Islet precursor cell (in vitro differentiated cells): ENCODE data around the gene CDC123.
"Not testable (repeated sequence)": the region's sequence is repeated elsewhere in the genome, so short reads cannot be mapped to it uniquely, and the experiment has no call there.

Experiments
- DNase-seq: peaks from one replicate; pipeline ENCODE4 v3.0.0-alpha.2; 2018

Gene CDC123

DNA sequence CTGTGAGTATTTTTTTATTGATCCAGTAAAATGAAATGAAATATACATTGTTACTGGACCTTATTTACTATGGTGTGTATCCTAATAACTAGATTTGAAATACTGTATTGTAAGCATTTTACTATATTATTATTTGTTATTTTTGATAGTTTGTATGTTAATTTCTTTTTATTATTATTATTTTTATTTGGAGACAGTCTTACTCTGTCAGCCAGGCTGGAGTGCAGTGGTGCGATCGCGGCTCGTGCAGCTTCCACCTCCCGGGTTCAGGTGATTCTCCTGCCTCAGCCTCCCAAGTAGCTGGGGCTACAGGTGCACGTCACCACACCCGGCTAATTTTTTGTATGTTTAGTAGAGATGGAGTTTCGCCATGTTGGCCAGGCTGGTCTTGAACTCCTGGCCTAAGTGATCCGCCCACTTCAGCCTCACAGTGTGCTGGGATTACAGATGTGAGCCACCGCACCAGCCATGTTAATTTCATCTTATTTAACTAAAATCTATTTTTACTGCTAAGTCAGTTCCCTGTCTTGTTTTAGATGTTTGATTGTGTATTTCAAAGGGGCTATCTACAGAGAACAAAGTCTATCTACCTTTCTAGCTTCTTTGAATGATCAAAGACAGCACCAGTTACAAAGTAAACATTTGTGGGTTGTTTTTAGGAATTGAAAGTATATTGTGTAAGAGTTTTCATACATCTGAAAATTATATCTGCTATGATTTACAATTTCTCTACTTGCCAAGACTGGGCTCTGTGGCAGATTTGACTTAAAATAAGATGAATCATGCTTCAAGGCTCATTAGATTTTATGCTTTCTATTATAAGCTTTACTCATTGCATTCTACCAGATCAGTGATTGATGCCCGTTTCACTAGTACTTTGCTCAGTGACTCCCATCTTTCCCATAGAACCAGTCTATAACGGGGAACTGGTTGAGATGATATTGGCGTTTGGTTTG lies 41.6 kb downstream of the CDC123 start:
- DNase-seq: no peak

DNA sequence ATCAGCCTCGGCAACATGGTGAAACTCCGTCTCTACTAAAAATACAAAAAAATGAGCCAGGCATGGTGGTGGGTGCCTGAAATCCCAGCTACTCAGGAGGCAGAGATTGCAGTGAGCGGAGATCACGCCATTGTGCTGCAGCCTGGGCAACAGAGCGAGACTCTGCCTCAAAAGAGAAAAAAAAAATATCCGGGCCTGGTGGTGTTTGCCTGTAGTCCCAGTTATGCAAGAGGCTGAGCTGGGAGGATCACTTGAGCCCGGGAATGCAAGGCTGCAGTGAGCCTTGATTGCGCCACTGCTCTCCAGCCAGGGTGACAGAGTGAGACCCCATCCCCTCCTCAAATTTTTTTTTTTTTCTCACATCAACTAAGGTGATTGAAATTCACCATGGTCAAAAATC lies 42.8 kb downstream of the CDC123 start:
- no peak for DNase-seq

DNA sequence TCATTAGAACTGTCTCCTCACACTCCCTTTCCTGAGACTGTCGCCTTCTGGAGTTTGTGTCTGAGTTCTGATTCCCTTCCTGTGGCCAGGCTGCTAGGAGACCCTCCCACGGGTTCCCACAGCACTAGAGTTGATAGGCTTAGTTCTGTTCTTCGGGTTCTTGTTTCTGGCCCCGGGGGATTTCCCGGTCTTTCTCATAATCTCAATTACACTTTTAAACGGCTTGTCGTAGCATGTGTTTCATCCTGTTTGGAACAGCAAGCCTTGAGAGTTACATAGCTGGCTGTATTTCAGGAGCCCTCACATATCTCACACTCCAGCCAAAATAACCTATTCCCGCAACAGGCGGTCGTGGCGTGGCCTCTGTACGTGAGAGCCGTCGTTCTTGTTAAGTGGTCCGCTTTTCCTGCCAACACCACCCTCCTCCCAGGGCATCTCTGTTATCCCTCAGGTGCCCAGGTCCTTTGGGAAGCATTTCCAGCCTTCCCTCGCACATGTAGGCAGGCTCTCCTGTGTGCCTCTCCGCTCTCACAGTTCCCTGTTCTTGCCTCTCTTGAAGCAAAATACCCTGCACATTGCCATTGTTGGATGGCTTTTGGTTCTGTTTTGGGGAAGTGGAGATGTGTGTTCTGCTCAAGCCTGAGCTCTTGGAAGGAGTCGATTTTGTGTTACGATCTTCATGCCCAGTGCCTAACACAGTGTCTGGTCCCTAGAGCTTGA lies 46.0 kb downstream of the CDC123 start:
- DNase-seq: peak; percentile 55

DNA sequence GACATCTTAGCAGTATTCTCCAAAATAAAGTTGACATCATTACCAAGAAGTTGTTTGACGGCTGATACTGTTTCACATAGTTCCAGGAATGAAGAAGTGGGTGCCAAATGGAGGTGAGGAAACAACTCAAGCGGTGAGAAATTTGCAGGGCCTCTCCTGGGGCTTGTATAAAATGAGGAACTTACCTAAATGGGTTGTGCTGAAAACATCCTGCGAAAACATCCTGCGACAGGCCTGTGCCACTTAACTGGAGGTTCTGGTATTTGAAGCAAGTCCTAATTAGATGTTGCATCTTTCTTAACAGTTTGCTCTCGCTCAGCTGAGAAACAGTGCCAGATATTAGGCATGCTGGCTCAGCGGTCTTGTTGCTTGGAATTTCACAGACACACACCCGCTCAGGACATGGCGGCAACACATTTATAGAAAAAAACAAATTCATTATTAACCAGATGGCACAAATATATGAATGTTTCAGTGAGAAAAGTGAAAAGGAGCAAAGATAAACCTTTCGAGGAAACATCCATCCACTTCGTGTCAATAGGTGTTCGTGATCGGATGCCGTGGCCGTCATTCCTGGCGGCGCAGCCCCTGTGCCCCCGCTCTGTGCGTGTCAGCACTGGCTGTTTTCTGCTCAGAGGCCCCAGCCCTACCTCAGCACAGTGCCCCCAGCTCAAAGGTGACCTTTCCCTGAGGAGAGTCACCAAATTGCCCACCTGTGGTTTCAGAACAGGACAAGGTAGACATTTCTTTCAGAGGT lies 48.1 kb downstream of the CDC123 start:
- no peak for DNase-seq

DNA sequence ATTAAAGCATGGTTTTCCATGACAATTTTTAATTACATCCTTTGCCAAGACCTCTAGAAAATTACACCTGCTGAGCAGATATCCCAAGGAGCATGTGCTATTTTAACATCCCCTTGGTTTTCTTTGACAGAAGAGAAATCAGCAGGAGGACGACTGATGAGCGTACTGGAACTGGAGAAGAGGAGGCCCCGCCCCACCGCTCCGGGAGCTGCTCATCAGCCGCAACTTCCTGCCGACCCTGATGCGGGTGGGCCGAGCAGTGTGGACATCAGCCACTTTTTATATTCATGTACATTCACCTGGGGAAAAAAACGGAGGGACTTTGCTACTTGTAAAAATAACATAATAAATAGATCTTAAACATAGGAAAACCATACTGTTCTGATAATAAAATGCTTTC lies 54.2 kb downstream of the CDC123 start:
- DNase-seq: no peak

DNA sequence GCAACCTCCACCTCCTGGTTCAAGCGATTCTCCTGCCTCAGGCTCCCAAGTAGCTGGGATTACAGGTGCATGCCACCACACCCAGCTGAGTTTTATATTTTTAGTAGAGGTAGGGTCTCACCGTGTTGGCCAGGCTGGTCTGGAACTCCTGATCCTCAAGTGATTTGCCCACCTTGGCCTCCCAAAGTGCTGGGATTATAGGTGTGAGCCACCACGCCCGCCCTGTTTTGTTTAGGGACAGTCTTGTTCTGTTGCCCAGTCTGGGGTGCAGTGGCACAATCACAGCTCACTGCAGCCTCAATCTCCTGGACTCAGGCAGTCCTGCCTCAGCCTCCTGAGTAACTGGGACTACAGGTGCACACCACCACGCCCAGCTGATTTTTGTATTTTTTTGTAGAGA lies 54.7 kb downstream of the CDC123 start:
- not testable (repeated sequence) for DNase-seq

DNA sequence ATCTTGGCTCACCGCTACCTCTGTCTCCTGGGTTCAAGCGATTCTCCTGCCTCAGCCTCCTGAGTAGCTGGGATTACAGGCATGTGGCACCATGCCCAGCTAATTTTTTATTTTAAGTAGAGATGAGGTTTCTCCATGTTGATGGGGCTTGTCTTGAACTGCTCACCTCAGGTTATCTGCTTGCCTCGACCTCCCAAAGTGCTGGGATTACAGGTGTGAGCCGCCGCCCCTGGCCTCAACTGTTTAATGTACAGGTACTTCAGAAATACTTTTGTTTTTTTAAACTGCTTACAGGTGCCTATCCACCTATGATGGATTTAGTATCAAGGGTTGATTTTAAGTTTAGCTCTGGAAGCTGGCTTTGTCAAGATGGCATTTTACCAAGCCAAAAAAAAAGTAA lies 55.6 kb downstream of the CDC123 start:
- DNase-seq: no peak

DNA sequence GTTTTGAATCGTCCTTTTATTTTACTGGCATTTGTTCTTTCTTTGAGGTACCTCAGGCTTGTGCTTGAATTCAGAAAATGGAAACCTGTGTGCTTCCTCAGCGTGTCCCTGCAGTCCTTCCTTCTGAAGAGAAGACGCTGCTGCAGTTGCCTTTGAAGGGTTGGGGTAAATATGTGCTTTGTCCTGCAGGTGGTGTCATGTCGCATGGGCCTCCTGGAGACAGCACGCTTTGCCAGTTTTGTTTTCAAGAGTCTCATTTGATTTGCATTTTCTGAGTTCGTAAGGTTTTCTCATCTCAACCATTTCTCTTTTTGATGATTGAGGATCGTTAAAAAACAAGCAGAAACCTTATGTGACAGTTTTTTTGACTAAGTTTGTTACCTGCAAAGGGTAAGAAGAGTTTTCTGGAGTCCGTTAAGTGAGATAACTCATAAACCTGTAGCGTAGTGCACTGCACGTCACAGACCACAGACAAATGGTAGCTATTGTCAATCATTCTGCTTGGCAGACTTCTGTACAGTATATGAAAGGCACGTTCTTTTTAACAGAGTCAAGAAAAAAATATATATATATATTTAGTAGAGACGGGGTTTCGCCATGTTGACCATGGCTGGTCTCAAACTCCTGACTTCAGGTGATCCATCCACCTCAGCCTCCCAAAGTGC lies 57.0 kb downstream of the CDC123 start:
- DNase-seq: peak; percentile 77

DNA sequence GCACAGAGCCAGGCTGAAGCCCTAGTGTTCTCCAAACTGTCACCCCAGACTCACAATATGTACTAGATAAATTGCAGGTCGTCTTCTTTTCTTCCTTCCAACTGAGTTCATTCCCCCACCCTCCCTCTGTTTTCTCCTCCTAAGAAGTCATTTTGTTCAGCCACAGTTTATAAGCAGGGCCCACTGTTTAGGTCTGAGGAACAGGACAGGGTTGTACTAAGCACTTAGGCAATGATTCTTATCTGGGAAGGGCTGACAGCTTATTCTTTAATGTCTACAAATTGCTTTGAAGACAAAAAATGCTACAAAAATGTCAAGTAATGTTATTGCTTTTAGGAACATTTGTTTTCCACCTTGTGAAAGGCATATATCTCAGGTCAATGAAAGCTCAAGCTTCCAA lies 59.1 kb downstream of the CDC123 start:
- DNase-seq: no peak

DNA sequence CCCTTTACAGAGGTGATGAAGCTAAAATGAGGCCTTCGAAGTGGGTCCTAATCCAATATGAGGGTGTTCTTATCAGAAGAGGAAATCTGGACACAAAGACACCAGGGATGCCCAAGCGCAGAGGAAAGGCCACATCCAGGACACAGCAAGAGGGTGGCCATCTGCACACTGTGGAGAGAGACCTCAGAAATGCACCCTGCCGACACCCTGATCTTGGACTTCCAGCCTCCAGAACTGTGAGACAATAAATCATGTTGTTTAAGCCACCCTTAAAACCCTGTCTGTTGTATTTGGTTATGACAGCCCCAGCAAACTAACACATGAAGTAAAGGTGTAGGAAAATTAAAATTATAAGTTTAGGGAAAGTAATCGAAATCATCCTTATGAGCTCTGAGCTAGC lies 64.0 kb downstream of the CDC123 start:
- no peak for DNase-seq

DNA sequence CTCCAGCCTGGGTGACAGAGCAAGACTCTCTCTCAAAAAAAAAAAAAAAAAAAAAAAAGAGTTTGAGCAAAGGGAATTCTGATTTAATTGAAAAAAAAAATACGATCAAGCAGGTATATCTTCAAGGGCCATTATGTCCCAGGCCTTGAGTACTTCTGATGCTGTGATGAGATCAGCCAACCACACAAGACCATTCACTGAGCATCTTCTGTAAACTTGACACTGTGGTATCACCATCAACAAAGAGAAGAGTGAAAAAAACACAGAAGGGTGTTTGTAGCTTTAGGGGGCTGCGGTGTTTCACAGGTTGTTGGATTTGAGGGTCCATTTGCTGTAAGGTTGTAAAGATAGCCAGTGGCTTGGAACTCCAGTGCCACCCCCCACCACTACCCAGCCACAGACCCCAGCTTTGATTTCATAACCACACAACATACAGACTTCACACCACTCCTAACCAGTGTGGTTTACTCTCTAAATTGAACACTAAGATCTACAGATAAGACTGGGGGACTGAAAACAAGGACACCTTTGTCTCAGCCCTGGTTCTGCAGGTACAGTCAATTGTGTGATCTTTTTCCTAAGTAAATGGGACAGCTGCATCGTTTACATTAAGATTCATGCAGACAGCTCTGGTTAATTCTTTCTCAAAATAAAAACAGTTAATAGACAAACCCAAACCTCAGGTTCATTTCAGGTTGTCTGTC lies 66.4 kb downstream of the CDC123 start:
- DNase-seq: peak; percentile 63

DNA sequence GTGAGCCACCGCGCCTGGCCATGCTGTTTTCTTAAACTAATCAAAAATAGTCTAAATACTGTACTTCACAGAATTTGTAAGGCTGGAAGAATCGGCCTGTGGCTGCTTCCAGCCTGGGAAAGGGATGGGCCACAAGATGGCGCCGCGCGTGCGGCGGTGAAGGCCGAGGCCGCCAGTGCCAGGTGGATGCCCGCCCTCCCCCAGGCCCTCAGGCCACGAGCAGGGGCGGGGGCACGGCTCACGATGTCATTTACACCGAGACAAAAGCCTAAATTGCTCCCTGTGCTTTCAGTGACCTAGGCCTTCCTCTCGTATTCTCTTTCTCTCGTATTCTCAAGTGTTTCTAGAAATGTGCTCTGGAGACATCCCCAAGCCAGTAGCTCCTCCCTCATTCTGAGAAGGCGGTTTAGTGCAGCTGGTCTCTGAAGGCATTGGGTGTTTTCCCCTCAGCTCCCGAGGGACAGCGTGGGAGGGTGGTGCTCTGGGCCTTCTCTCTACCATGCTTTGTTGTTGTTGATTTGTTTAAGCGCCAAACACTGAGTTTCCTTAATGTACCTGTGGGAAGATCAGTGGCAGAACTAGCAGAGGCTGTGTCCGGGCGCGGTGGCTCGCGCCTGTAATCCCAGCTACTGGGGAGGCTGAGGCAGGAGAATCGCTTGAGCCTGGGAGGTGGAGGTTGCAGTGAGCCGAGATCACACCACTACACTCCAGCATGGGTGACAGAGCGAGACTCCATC lies 68.4 kb downstream of the CDC123 start:
- DNase-seq: peak; percentile 84

DNA sequence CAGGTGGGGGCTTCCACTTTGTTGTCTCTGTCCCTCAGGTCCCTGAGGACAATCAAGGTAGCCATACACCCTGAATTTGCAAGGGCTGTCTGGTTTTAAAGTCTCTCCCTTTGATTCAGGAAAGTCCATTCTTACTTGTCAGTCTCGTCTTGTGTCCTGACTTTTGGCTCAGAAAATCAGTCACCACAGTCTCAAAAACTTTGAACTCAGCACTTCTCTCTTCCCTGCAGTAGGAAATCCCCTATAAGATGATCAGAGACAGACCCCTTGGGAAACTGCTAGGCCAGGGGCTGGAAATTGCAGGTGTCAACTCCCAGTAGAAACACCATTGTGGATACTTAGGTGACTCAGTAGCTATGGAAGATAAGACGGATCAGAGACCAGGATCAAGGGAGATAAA lies 73.1 kb downstream of the CDC123 start:
- DNase-seq: no peak

DNA sequence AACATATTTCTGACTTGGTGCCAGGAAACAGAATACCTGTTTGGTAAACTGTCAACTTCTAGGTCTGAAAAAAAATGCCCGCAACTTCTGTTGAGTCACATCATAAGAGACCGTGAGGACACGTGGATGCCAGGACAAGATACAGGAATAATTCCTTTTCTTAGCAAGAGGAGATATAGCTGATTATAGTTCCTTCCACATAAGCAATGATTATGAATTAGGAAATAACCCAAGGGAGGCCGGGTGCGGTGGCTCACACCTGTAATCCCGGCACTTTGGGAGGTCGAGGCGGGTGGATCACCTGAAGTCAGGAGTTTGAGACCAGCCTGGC lies 75.2 kb downstream of the CDC123 start:
- DNase-seq: no peak

DNA sequence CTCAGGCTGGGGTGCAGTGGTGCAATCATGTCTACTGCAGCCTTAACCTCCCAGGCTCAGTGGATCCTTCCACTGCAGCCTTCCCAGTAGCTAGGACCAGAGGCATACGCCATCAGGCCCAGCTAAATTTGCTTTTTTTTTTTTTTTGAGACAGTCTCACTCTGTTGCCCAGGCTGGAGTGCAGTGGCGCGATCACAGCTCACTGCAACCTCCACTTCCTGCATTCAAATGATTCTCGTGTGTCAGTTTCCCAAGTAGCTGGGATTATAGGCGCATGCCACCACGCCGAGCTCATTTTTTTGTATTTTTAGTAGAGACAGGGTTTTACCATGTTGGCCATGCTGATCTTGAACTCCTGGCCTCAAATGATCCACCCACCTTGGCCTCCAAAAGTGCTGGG lies 81.9 kb downstream of the CDC123 start:
- not testable (repeated sequence) for DNase-seq

DNA sequence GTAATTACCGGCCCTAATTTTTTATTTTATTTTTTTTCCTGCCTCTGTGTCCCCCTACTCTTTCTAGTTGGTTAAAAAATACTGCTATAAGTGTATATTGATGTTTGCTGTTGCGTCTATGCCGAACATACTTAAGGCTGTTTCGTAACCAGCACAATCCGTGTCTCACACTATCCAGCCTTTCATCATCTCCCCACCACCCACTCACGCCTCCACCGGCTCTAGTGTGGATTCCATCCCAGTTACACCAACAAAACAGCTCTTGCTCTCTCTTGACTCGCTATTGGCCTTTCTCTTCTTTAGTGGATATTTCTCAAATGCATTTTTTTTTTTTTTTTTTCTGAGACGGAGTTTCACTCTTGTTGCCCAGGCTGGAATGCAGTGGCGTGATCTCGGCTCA lies 83.3 kb downstream of the CDC123 start:
- no peak for DNase-seq

DNA sequence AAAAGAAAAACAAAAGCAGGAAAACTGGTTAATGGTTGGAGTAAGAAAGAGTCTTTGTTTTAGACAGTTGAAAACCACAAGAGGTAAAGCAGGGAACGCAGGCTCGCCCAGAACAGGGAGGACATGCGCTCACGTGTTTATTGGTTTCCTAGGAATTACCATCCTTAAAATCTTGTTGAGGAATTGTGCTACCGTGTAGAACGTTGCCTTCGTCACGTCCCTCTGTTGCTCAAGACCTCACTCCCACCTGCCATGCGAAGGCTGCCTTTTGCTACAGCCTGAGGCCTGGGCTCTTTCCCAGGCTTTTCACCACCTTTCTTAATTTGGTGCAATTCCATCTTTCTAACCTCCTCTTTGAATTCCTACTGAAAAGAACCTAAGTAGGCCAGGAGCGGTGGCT lies 91.8 kb downstream of the CDC123 start:
- peak; percentile 50 for DNase-seq

DNA sequence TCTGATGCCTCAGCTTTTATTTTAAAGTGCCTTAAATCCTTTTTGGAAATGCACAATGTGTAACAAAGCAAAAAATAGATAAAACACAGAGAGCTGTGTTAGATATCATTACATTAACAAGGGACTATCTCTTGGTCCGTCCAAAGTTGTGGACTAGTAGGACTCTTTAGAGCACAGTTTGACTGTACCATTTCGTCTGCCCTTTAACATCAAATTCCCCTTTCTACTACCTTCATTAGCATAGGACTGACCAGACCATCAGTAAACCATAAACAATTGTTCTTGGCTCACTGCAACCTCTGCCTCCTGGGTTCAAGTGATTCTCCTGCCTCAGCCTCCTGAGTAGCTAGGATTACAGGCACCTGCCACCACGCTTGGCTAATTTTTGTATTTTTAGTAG lies 101.8 kb downstream of the CDC123 start:
- not testable (repeated sequence) for DNase-seq

DNA sequence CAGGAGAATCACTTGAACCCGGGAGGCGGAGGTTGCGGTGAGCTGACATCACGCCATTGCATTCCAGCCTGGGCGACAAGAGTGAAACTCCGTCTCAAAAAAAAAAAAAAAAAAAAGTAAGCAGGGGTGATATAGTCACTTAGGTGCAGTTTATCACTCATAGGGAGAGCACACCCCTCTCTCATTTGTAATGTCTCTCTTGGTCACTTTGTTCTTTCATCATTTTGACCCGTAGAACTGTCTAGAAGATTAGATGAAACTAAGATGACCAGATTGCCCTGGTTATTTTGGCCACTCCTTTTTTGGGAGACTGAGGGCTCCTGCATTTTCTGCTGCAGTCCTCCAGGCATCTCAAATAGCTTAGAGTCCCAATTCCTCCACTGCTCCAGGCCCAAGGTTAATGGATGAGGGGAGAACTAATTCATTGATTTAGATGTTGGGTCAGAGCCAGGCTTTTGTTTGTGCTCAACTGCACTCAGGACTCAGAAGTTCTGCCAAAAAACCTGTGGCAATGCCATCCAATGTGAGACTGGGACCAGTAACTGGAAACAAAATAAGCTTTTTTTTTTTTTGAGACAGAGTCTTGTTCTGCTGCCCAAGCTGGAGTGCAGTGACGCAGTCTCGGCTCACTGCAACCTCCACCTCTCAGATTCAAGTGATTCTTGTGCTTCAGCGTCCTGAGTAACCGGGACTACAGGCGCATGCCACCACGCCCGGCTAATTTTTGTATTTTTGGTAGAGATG lies 103.4 kb downstream of the CDC123 start:
- no peak for DNase-seq
